B cell (primary cell): ENCODE results near the gene ANTKMT. TPM values are rescaled to one million over a fixed set of nuclear protein-coding genes. Genes with fewer than 3 reads are reported as not detected.

Experiments used
- ATAC-seq: fragments of 200-7000 bp; cut with Tn5 transposase; one replicate; pipeline ENCODE4 v1.10.0; 2021; ENCODE audit warnings: low read depth, mild to moderate bottlenecking, moderate number of reproducible peaks, moderate library complexity
- CTCF ChIA-PET: fragments of 350-600 bp; sonication (Branson Sonifier 250); formaldehyde crosslinking; loops from one replicate; lab custom pipeline; 2021; ENCODE audit warnings: antibody characterized with exemption, inconsistent platforms; lab: Charles Lee
- POLR2A ChIA-PET: fragments of 350-600 bp; sonication (Branson Sonifier 250); formaldehyde crosslinking; loops from one replicate; lab custom pipeline; 2021; ENCODE audit warnings: antibody characterized with exemption; lab: Charles Lee
- DNase-seq: peaks from one replicate; pipeline ENCODE4 v3.0.0; 2013
- H2AFZ ChIP-seq: 2 replicates; pipeline ENCODE4 v1.6.1; 2012; ENCODE audit warnings: mild to moderate bottlenecking, low read depth, low read length; ENCODE audit not compliant: insufficient read depth, poor library complexity, severe bottlenecking
- H3K27ac ChIP-seq, 2 donors: 1 replicate in 1 of 2; 2 replicates in 1 of 2; pipeline ENCODE4 v1.5.1; 2012 to 2013; ENCODE audit warnings: low read length in 2 of 2, mild to moderate bottlenecking in 2 of 2, moderate library complexity in 1 of 2
- H3K27me3 ChIP-seq, 4 experiments: fragments of 200-600 bp in 1 of 4; sonication (generic) in 1 of 4; replicated peaks in 1 of 4; 1 replicate in 2 of 4; 2 replicates in 2 of 4; pipeline versions ENCODE4 v1.6.1 to v1.7.0; 2013 to 2016; ENCODE audit warnings: low read length in 3 of 4, mild to moderate bottlenecking in 2 of 4, mixed read lengths in 1 of 4, moderate library complexity in 1 of 4; ENCODE audit not compliant: insufficient read depth in 4 of 4, control insufficient read depth in 3 of 4; ENCODE audit errors: control extremely low read depth in 1 of 4
- H3K36me3 ChIP-seq, 2 experiments: replicated peaks in 1 of 2; 1 replicate in 1 of 2; 2 replicates in 1 of 2; pipeline versions ENCODE4 v1.6.1 to v1.7.1; 2013; ENCODE audit warnings: low read length in 1 of 2; ENCODE audit not compliant: insufficient read depth in 2 of 2, control insufficient read depth in 1 of 2; ENCODE audit errors: control extremely low read depth in 1 of 2, extremely low read depth in 1 of 2
- H3K4me1 ChIP-seq, 2 donors: fragments of 200-600 bp in 1 of 2; sonication (generic) in 1 of 2; 1 replicate in 1 of 2; 2 replicates in 1 of 2; pipeline versions ENCODE4 v1.5.1 to v1.6.1; 2013 to 2017; ENCODE audit warnings: low read length in 2 of 2; ENCODE audit not compliant: control insufficient read depth in 2 of 2, insufficient read depth in 2 of 2
- H3K4me2 ChIP-seq: replicated peaks from 2 replicates; pipeline ENCODE3; 2012; ENCODE audit warnings: mild to moderate bottlenecking, low read depth, low read length; ENCODE audit not compliant: poor library complexity, severe bottlenecking
- H3K4me3 ChIP-seq, 5 experiments: fragments of 200-600 bp in 1 of 5; sonication (generic) in 1 of 5; 1 replicate in 3 of 5; 2 replicates in 2 of 5; pipeline versions ENCODE4 v1.5.1 to v1.7.0; 2011 to 2016; ENCODE audit warnings: low read length in 4 of 5, mild to moderate bottlenecking in 4 of 5, low read depth in 2 of 5, control low read depth in 1 of 5, moderate library complexity in 1 of 5; ENCODE audit not compliant: insufficient read depth in 1 of 5; ENCODE audit errors: control extremely low read depth in 1 of 5, extremely low read depth in 1 of 5
- H3K79me2 ChIP-seq: fragments of 200-600 bp; sonication (generic); one replicate; pipeline ENCODE4 v1.6.0; 2016; ENCODE audit warnings: low read length; ENCODE audit not compliant: control insufficient read depth, insufficient read depth
- H3K9ac ChIP-seq: fragments of 200-600 bp; sonication (generic); 2 replicates; pipeline ENCODE4 v1.6.1; 2017; ENCODE audit warnings: mild to moderate bottlenecking, low read length, moderate library complexity
- H3K9me3 ChIP-seq, 3 donors: one replicate each; pipeline versions ENCODE4 v1.6.1 to v1.7.1; 2013; ENCODE audit warnings: low read length in 2 of 3; ENCODE audit not compliant: control insufficient read depth in 2 of 3, insufficient read depth in 1 of 3; ENCODE audit errors: control extremely low read depth in 1 of 3
- H4K20me1 ChIP-seq: 2 replicates; pipeline ENCODE4 v1.6.0; 2012; ENCODE audit warnings: mild to moderate bottlenecking, low read length; ENCODE audit not compliant: insufficient read depth, control insufficient read depth, poor library complexity, severe bottlenecking
- H3K27ac Mint-ChIP-seq: one replicate; pipeline ENCODE4 v1.8.0; 2021; ENCODE audit warnings: mixed read lengths
- H3K27me3 Mint-ChIP-seq: one replicate; pipeline ENCODE4 v1.8.0; 2021; ENCODE audit warnings: mixed read lengths
- H3K4me1 Mint-ChIP-seq: one replicate; pipeline ENCODE4 v1.8.0; 2021; ENCODE audit warnings: mixed read lengths
- H3K4me3 Mint-ChIP-seq: one replicate; pipeline ENCODE4 v1.8.0; 2021; ENCODE audit warnings: mixed read lengths
- H3K9me3 Mint-ChIP-seq: one replicate; pipeline ENCODE4 v1.8.0; 2022; ENCODE audit warnings: mixed read lengths; ENCODE audit not compliant: insufficient read depth
- EZH2 ChIP-seq: IDR thresholded peaks from 2 replicates; pipeline ENCODE4 v1.6.1; 2012; ENCODE audit warnings: borderline replicate concordance, low read depth, mild to moderate bottlenecking, moderate library complexity, low read length; ENCODE audit not compliant: insufficient read depth, poor library complexity, severe bottlenecking
- WGBS: methylation state at CpG from one replicate; pipeline ENCODE4 v1.1.5; 2013; ENCODE audit warnings: missing lambda C conversion rate; ENCODE audit not compliant: insufficient coverage; 5-methylcytosine and 5-hydroxymethylcytosine counted together
- intact Hi-C: fragments of 100-400 bp; cut with micrococcal nuclease; formaldehyde crosslinking; loops from one replicate; pipeline ENCODE4 v1.10.0; 2022
- polyA plus RNA-seq: library from polyadenylated mRNA; depleted of rRNA; stranded (reverse); fragments of >200 nt; gene quantifications from 2 replicates; pipeline ENCODE4 v1.2.3, GENCODE V29; 2012
- total RNA-seq, 2 donors: library from RNA; stranded (reverse); fragments of 120-200 nt in 1 of 2; gene quantifications; 1 replicate in 1 of 2; 2 replicates in 1 of 2; pipeline versions ENCODE4 v1.2.3 to v1.2.4, GENCODE V29; 2013 to 2022
- TF ChIP-seq, protein P1 (sequence below): fragments of 200-600 bp; IDR thresholded peaks from one replicate; pipeline ENCODE4 v1.8.0; 2022; ENCODE audit warnings: antibody characterized with exemption, mild to moderate bottlenecking

The ANTKMT gene
- total and polyA plus RNA-seq, 2 donors (not counting 1 experiment from before 2014, with no cell fraction given): 41.0 to 54.1 TPM

DNA sequence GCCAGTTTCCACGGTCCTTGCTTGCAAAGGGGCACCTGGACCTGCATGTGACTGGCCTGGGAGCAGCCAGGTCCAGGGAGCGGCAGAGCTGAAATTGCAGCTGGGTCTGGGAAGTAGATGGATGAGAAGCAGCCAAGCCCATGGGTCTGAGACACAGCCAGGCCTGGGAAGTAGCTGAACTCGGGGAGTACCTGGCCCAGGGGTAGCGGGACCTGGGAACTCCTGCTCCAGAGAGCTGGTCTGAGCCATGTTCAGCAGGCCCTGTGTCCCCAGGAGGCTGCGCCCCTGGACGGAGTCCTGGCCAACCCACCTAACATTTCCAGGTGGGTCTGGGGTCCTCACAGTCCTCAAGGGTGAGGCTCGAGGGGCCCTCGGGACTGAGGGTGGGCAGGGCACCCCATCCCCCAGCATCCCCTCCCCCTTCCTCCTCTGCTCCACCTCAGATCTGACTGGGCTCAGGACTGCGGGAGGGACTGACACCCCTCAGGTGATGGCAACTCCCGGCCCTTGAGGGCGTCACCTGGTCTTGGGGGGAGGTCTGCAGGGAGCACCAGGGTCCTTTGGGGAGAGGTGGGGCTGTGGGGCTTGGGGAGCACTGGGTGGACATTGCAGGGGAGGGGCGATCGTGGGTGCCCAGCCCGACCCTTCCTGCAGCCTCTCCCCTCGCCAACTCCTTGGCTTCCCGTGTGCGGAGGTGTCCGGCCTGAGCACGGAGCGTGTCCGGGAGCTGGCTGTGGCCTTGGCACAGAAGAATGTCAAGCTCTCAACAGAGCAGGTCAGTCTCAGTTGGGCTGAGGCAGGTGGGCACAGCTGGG is 42.6 kb downstream of the ANTKMT start:
- Histone ChIP-seq H3K4me2 (no peak overlapping the region), H3K27ac (no peak overlapping the region), H3K79me2 (no peaks in the 10 kb centered on the region), H3K9me3 (no peaks in the 10 kb centered on the region), H3K4me3 (no peak overlapping the region), H3K36me3 (no peaks in the 10 kb centered on the region), H3K27me3 (no peaks in the 10 kb centered on the region), H4K20me1 (no peaks in the 10 kb centered on the region), H3K9ac (no peak overlapping the region), H3K4me1 (no peaks in the 10 kb centered on the region), H2AFZ (no peak overlapping the region)
- intact Hi-C loops: no loop called here
- Mint-ChIP-seq H3K9me3 (no peaks in the 10 kb centered on the region), H3K4me1 (no peaks in the 10 kb centered on the region), H3K27me3 (peaks cover 3% of the 10 kb centered on the region), H3K4me3 (no peak overlapping the region), H3K27ac (no peak overlapping the region)
- WGBS: 92% methylated on average over 17 of the region's 21 CpGs
- ATAC-seq (no peak), DNase-seq (no peak)
- CTCF ChIA-PET: interaction anchor here (0.5 kb wide), 1 partner anchor 14 kb away, joined by 3 read pairs; no protein-coding TSS in a partner anchor
- TF ChIP-seq, protein P1, sequence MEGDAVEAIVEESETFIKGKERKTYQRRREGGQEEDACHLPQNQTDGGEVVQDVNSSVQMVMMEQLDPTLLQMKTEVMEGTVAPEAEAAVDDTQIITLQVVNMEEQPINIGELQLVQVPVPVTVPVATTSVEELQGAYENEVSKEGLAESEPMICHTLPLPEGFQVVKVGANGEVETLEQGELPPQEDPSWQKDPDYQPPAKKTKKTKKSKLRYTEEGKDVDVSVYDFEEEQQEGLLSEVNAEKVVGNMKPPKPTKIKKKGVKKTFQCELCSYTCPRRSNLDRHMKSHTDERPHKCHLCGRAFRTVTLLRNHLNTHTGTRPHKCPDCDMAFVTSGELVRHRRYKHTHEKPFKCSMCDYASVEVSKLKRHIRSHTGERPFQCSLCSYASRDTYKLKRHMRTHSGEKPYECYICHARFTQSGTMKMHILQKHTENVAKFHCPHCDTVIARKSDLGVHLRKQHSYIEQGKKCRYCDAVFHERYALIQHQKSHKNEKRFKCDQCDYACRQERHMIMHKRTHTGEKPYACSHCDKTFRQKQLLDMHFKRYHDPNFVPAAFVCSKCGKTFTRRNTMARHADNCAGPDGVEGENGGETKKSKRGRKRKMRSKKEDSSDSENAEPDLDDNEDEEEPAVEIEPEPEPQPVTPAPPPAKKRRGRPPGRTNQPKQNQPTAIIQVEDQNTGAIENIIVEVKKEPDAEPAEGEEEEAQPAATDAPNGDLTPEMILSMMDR: no peak
- no peak for TF ChIP-seq EZH2
- POLR2A ChIA-PET: no interaction called here

DNA sequence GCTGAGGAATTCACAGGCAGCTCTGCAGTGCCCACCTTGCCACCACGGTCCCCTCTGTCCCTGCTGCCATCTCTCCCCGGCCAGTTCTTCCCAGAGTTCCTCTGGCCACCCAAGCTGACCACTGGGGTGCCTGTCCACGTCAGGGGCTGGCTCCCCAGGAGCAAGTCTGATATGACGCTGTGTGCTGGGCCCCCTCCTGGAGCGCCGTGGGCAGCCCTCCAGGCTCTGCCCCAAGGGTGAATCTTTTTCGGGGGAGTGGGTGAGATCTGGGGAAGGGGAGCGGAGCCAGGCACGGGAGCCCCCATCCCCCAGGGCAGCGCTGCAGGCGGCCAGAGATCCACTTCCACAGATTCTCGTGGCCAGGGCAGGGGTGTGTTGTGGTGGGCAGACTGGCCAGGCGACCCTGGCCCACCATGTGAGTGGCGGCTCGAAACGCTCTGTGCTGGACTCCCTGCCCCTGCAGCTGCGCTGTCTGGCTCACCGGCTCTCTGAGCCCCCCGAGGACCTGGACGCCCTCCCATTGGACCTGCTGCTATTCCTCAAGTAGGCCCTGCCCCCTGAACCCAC is 43.3 kb downstream of the ANTKMT start:
- Histone ChIP-seq H3K36me3 (no peaks in the 10 kb centered on the region), H2AFZ (no peak overlapping the region), H4K20me1 (no peaks in the 10 kb centered on the region), H3K4me1 (peaks cover 0 to under 1% of the 10 kb centered on the region in 2 donors), H3K27ac (no peak overlapping the region), H3K79me2 (no peaks in the 10 kb centered on the region), H3K4me2 (no peak overlapping the region), H3K27me3 (peaks cover 0 to under 1% (median 0%) of the 10 kb centered on the region in 4 experiments), H3K9ac (no peak overlapping the region), H3K9me3 (no peaks in the 10 kb centered on the region), H3K4me3 (no peak overlapping the region)
- Mint-ChIP-seq H3K4me3 (no peak overlapping the region), H3K9me3 (no peaks in the 10 kb centered on the region), H3K27ac (no peak overlapping the region), H3K27me3 (peaks cover 3% of the 10 kb centered on the region), H3K4me1 (no peaks in the 10 kb centered on the region)
- POLR2A ChIA-PET: no interaction called here
- TF ChIP-seq EZH2: no peak
- TF ChIP-seq, protein P1: no peak
- no peak for DNase-seq
- CTCF ChIA-PET: no interaction called here
- intact Hi-C loops: no loop called here
- WGBS: 79% methylated on average over 17 of the region's 20 CpGs
- ATAC-seq: no peak
